Liver (tissue), 9 donors: ENCODE results near the gene KCNT1. TPM values are rescaled to one million over a fixed set of nuclear protein-coding genes. Genes with fewer than 3 reads are reported as not detected.

Experiments used
- DNase-seq: peaks from one replicate; pipeline ENCODE4 v3.0.0-alpha.2; 2017; ENCODE audit warnings: low spot score
- H3K27ac ChIP-seq, 2 donors: one replicate each; pipeline ENCODE4 v1.7.0; 2013; ENCODE audit warnings: inconsistent platforms in 2 of 2, low read length in 2 of 2, control low read depth in 1 of 2, low read depth in 1 of 2, mild to moderate bottlenecking in 1 of 2
- H3K27me3 ChIP-seq, 4 donors: one replicate each; pipeline versions ENCODE4 v1.6.1 to v1.7.0; 2013; ENCODE audit warnings: low read length in 3 of 4, inconsistent platforms in 1 of 4, mild to moderate bottlenecking in 1 of 4, moderate library complexity in 1 of 4; ENCODE audit not compliant: control insufficient read depth in 4 of 4, insufficient read depth in 4 of 4
- H3K36me3 ChIP-seq, 4 donors: one replicate each; pipeline versions ENCODE4 v1.6.1 to v1.7.0; 2013; ENCODE audit warnings: low read length in 3 of 4, mild to moderate bottlenecking in 3 of 4, low read depth in 1 of 4, moderate library complexity in 1 of 4; ENCODE audit not compliant: control insufficient read depth in 4 of 4, insufficient read depth in 3 of 4
- H3K4me1 ChIP-seq, 4 donors: one replicate each; pipeline versions ENCODE4 v1.6.1 to v1.7.0; 2013; ENCODE audit warnings: low read length in 3 of 4, mild to moderate bottlenecking in 3 of 4, moderate library complexity in 1 of 4; ENCODE audit not compliant: control insufficient read depth in 4 of 4, insufficient read depth in 4 of 4
- H3K4me3 ChIP-seq, 3 donors: one replicate each; pipeline versions ENCODE4 v1.6.1 to v1.7.0; 2013; ENCODE audit warnings: low read length in 3 of 3, control low read depth in 1 of 3, low read depth in 1 of 3, mild to moderate bottlenecking in 1 of 3
- H3K9ac ChIP-seq, 2 donors: one replicate each; pipeline ENCODE4 v1.7.0; 2013; ENCODE audit warnings: low read length in 2 of 2, mild to moderate bottlenecking in 2 of 2, moderate library complexity in 2 of 2, control low read depth in 1 of 2, low read depth in 1 of 2
- H3K9me3 ChIP-seq, 4 donors: one replicate each; pipeline versions ENCODE4 v1.6.1 to v1.7.0; 2013; ENCODE audit warnings: low read length in 3 of 4; ENCODE audit not compliant: control insufficient read depth in 4 of 4
- CTCF ChIP-seq: fragments of 150-350 bp; IDR thresholded peaks from 2 replicates; pipeline ENCODE4 v1.5.1; 2017; ENCODE audit warnings: improper control_type of control experiment, low read depth, low read length; ENCODE audit not compliant: missing input control
- EGR1 ChIP-seq, 2 donors: IDR thresholded peaks; 2 replicates each; pipeline ENCODE4 v1.6.1; 2016 to 2018; ENCODE audit warnings: antibody characterized with exemption in 2 of 2, low read depth in 2 of 2
- FOXA1 ChIP-seq: IDR thresholded peaks from 2 replicates; pipeline ENCODE4 v1.6.1; 2016; ENCODE audit warnings: antibody characterized with exemption
- FOXA2 ChIP-seq: IDR thresholded peaks from 2 replicates; pipeline ENCODE4 v1.6.1; 2016; ENCODE audit warnings: antibody characterized with exemption
- GABPA ChIP-seq, 2 donors: IDR thresholded peaks in 1 of 2; conservative IDR thresholded peaks in 1 of 2; 2 replicates each; pipeline ENCODE4 v1.6.1; 2016; ENCODE audit warnings: antibody characterized with exemption in 2 of 2, mild to moderate bottlenecking in 1 of 2, moderate library complexity in 1 of 2
- HNF4A ChIP-seq, 2 donors: conservative IDR thresholded peaks; 2 replicates each; pipeline ENCODE4 v1.6.1; 2016; ENCODE audit warnings: antibody characterized with exemption in 2 of 2, mild to moderate bottlenecking in 2 of 2
- HNF4G ChIP-seq: IDR thresholded peaks from 2 replicates; pipeline ENCODE4 v1.6.1; 2016; ENCODE audit warnings: antibody characterized with exemption
- JUND ChIP-seq, 2 donors: IDR thresholded peaks; 2 replicates each; pipeline ENCODE4 v1.6.1; 2016; ENCODE audit warnings: antibody characterized with exemption in 2 of 2
- MAX ChIP-seq: IDR thresholded peaks from 2 replicates; pipeline ENCODE4 v1.6.1; 2016; ENCODE audit warnings: antibody characterized with exemption
- NR2F2 ChIP-seq: IDR thresholded peaks from 2 replicates; pipeline ENCODE4 v1.6.1; 2016; ENCODE audit warnings: antibody characterized with exemption
- RAD21 ChIP-seq, 2 donors: IDR thresholded peaks; 2 replicates each; pipeline ENCODE4 v1.6.1; 2016; ENCODE audit warnings: antibody characterized with exemption in 2 of 2, mild to moderate bottlenecking in 2 of 2
- REST ChIP-seq: IDR thresholded peaks from 2 replicates; pipeline ENCODE4 v1.6.1; 2016; ENCODE audit warnings: antibody characterized with exemption, mild to moderate bottlenecking
- RXRA ChIP-seq, 2 donors: IDR thresholded peaks; 2 replicates each; pipeline ENCODE4 v1.6.1; 2017 to 2018; ENCODE audit warnings: antibody characterized with exemption in 2 of 2, mild to moderate bottlenecking in 1 of 2
- SP1 ChIP-seq: IDR thresholded peaks from 2 replicates; pipeline ENCODE4 v1.6.1; 2018; ENCODE audit warnings: antibody characterized with exemption, mild to moderate bottlenecking
- TAF1 ChIP-seq: conservative IDR thresholded peaks from 2 replicates; pipeline ENCODE4 v1.6.1; 2016; ENCODE audit warnings: antibody characterized with exemption, mild to moderate bottlenecking
- YY1 ChIP-seq: IDR thresholded peaks from 2 replicates; pipeline ENCODE4 v1.6.1; 2016; ENCODE audit warnings: antibody characterized with exemption, mild to moderate bottlenecking
- ZBTB33 ChIP-seq: IDR thresholded peaks from 2 replicates; pipeline ENCODE4 v1.6.1; 2016; ENCODE audit warnings: antibody characterized with exemption
- WGBS: extraction: QIAGEN DNeasy Blood & Tissue Kit; methylation state at CpG from one replicate; pipeline ENCODE4 v1.1.7; 2013; 5-methylcytosine and 5-hydroxymethylcytosine counted together
- polyA plus RNA-seq, 2 donors: library from polyadenylated mRNA; stranded (reverse) in 1 of 2; unstranded in 1 of 2; fragments of 200-250 nt in 1 of 2; fragments of >200 nt in 1 of 2; fragmentation: Nextera tagmentation in 1 of 2; extraction: Ambion mirVana in 1 of 2; gene quantifications; one replicate each; pipeline versions ENCODE4 v1.2.1 to v1.2.3, GENCODE V29; 2013 to 2015
- total RNA-seq, 2 donors: library from RNA; depleted of rRNA; stranded (reverse); fragments of >200 nt; gene quantifications; one replicate each; pipeline ENCODE4 v1.2.3, GENCODE V29; 2014
- donor health status: healthy.
- donor health status: healthy.
- donor health status: healthy.
- donor health status: healthy.
- donor health status: healthy.

KCNT1 gene
- total and polyA plus RNA-seq, 4 donors: 0.08 TPM; not detected in 2

GRCh38 chr9:135780626-135781025 lies 78.6 kb downstream of the KCNT1 start:
- Histone ChIP-seq H3K36me3 (no peaks in the 10 kb centered on the region), H3K27ac (no peak overlapping the region), H3K9ac (no peak overlapping the region), H3K27me3 (no peaks in the 10 kb centered on the region), H3K9me3 (no peaks in the 10 kb centered on the region), H3K4me3 (no peak overlapping the region), H3K4me1 (no peaks in the 10 kb centered on the region)
- 84% methylated on average over 21 of the region's 21 CpGs for WGBS
- DNase-seq: no peak
- no peak for TF ChIP-seq FOXA2
- TF ChIP-seq CTCF: no peak
- TF ChIP-seq NR2F2: no peak
- no peak for TF ChIP-seq ZBTB33
- TF ChIP-seq FOXA1: no peak
- no peak for TF ChIP-seq GABPA (IDR thresholded peaks at IDR 0.05 in 1 of 2, conservative IDR thresholded peaks at IDR 0.05 in 1 of 2)
- no peak for TF ChIP-seq RXRA (IDR thresholded peaks at IDR 0.05)
- TF ChIP-seq SP1: no peak
- no peak for TF ChIP-seq REST
- no peak for TF ChIP-seq HNF4A (conservative IDR thresholded peaks at IDR 0.05)
- no peak for TF ChIP-seq YY1
- no peak for TF ChIP-seq MAX
- no peak for TF ChIP-seq JUND (IDR thresholded peaks at IDR 0.05)
- no peak for TF ChIP-seq HNF4G
- no peak for TF ChIP-seq RAD21 (IDR thresholded peaks at IDR 0.05)

- H3K36me3 ChIP-seq: no peaks in the 10 kb centered on the region
- TF ChIP-seq EGR1 (IDR thresholded peaks at IDR 0.05; ENCODE audit: low read depth in 2 of 2) (no peak), RXRA (IDR thresholded peaks at IDR 0.05) (no peak), HNF4A (conservative IDR thresholded peaks at IDR 0.05) (no peak), RAD21 (IDR thresholded peaks at IDR 0.05) (no peak), REST (no peak), TAF1 (no peak), YY1 (no peak), ZBTB33 (no peak), FOXA2 (no peak)
- H3K27me3 ChIP-seq: no peaks in the 10 kb centered on the region
- no peak overlapping the region for H3K4me3 ChIP-seq
- WGBS: 83% methylated on average over 24 of the region's 24 CpGs
- no peaks in the 10 kb centered on the region for H3K4me1 ChIP-seq
- DNase-seq: no peak
- H3K9me3 ChIP-seq: no peaks in the 10 kb centered on the region
- H3K9ac ChIP-seq: no peak overlapping the region
- H3K27ac ChIP-seq: no peak overlapping the region
These were observed 81.0 kb downstream of the KCNT1 start for GRCh38 chr9:135782946-135783345.
